Activated T-cell treated with anti-CD3 and anti-CD28 coated beads, Interleukin-2, amount 50 U/mL, for 72 hours (primary cell): ENCODE data around the gene CD79A. TPM values are rescaled to one million over a fixed set of nuclear protein-coding genes. Genes with fewer than 3 reads are reported as not detected.
"Not testable (repeated sequence)": the region's sequence is repeated elsewhere in the genome, so short reads cannot be mapped to it uniquely, and the experiment has no call there.

Experiments used
- ATAC-seq, 2 donors: fragments of 150-1000 bp; cut with Tn5 transposase; replicated peaks in 1 of 2; 2 replicates each; pipeline ENCODE4 v1.10.0; 2021; ENCODE audit warnings: moderate library complexity in 2 of 2, mild to moderate bottlenecking in 1 of 2
- DNase-seq, 2 donors: peaks; one replicate each; pipeline ENCODE4 v3.0.0; 2021 to 2022; ENCODE audit warnings: mixed read lengths in 1 of 2
- H3K27ac Mint-ChIP-seq: one replicate; pipeline ENCODE4 v1.8.0; 2022; ENCODE audit warnings: mild to moderate bottlenecking, moderate library complexity, mixed read lengths
- H3K27me3 Mint-ChIP-seq: one replicate; pipeline ENCODE4 v1.8.0; 2022; ENCODE audit warnings: low read depth, mixed read lengths
- H3K36me3 Mint-ChIP-seq, 2 donors: one replicate each; pipeline ENCODE4 v1.8.0; 2022; ENCODE audit warnings: mixed read lengths in 2 of 2, mild to moderate bottlenecking in 1 of 2; ENCODE audit not compliant: insufficient read depth in 2 of 2
- H3K4me1 Mint-ChIP-seq: one replicate; pipeline ENCODE4 v1.8.0; 2022; ENCODE audit warnings: low read depth, mixed read lengths
- H3K4me3 Mint-ChIP-seq, 2 donors: one replicate each; pipeline ENCODE4 v1.8.0; 2022; ENCODE audit warnings: mild to moderate bottlenecking in 2 of 2, mixed read lengths in 2 of 2, moderate library complexity in 2 of 2
- H3K9me3 Mint-ChIP-seq, 2 donors: one replicate each; pipeline ENCODE4 v1.8.0; 2022; ENCODE audit warnings: mixed read lengths in 2 of 2
- total RNA-seq, 2 donors: library from RNA; stranded (reverse); gene quantifications; one replicate each; pipeline ENCODE4 v1.2.3, GENCODE V29; 2022

The CD79A gene
- total RNA-seq, 2 donors from 2014 or later, result 12.3 to 27.5 TPM

GRCh38 chr19:41869374-41869955 lies 7.6 kb upstream of the CD79A start:
- peaks cover 6 to 37% of the 10 kb centered on the region in 2 donors for H3K36me3 Mint-ChIP-seq
- ATAC-seq (no peak), DNase-seq (no peak)
- H3K27me3 Mint-ChIP-seq, result no peaks in the 10 kb centered on the region
- H3K9me3 Mint-ChIP-seq, result no peaks in the 10 kb centered on the region
- peak overlapping the region; percentile 25 for H3K27ac Mint-ChIP-seq
- peak overlapping the region; percentile 4 to 25 for H3K4me3 Mint-ChIP-seq
- peaks cover 84% of the 10 kb centered on the region for H3K4me1 Mint-ChIP-seq

GRCh38 chr19:41870401-41870873 lies 6.6 kb upstream of the CD79A start:
- no peaks in the 10 kb centered on the region for H3K27me3 Mint-ChIP-seq
- peak; percentile 22 to 37 for ATAC-seq

GRCh38 chr19:41871573-41872383 lies 5.3 kb upstream of the CD79A start:
- peaks cover 6 to 20% of the 10 kb centered on the region in 2 donors for H3K36me3 Mint-ChIP-seq
- DNase-seq, result peak; percentile 80 to 85

More at GRCh38 chr19:41870401-41870873, 6.6 kb upstream of the CD79A start:
- peaks cover 6 to 33% of the 10 kb centered on the region in 2 donors for H3K36me3 Mint-ChIP-seq
- peak; percentile 41 to 51 for DNase-seq
- H3K9me3 Mint-ChIP-seq, result no peaks in the 10 kb centered on the region
- H3K4me3 Mint-ChIP-seq, result peak overlapping the region; percentile 46 to 66
- peaks cover 83% of the 10 kb centered on the region for H3K4me1 Mint-ChIP-seq
- peak overlapping the region; percentile 3 for H3K27ac Mint-ChIP-seq

GRCh38 chr19:41872384-41872774 lies 4.7 kb upstream of the CD79A start:
- Mint-ChIP-seq H3K4me3 (peak overlapping the region in 1 of 2 donors; percentile 20), H3K36me3 (peaks cover 6 to 19% of the 10 kb centered on the region in 2 donors)

More at GRCh38 chr19:41871573-41872383, 5.3 kb upstream of the CD79A start:
- Mint-ChIP-seq H3K27me3 (no peaks in the 10 kb centered on the region), H3K9me3 (no peaks in the 10 kb centered on the region), H3K4me1 (peaks cover 83% of the 10 kb centered on the region), H3K4me3 (peak overlapping the region; percentile 72 to 85), H3K27ac (peak overlapping the region; percentile 99)
- peak; percentile 67 to 76 for ATAC-seq

GRCh38 chr19:41872775-41873647 lies 4.1 kb upstream of the CD79A start:
- Mint-ChIP-seq H3K36me3 (peaks cover 6 to 19% of the 10 kb centered on the region in 2 donors), H3K27me3 (no peaks in the 10 kb centered on the region), H3K4me3 (peak overlapping the region in 1 of 2 donors; percentile 20), H3K9me3 (no peaks in the 10 kb centered on the region), H3K4me1 (peaks cover 87% of the 10 kb centered on the region), H3K27ac (peak overlapping the region; percentile 75)
- ATAC-seq (no peak), DNase-seq (peak; percentile 68 to 73)

More at GRCh38 chr19:41872384-41872774, 4.7 kb upstream of the CD79A start:
- no peak for ATAC-seq
- peaks cover 87% of the 10 kb centered on the region for H3K4me1 Mint-ChIP-seq
- H3K27me3 Mint-ChIP-seq, result no peaks in the 10 kb centered on the region
- no peak for DNase-seq
- peak overlapping the region; percentile 75 for H3K27ac Mint-ChIP-seq
- H3K9me3 Mint-ChIP-seq, result no peaks in the 10 kb centered on the region

GRCh38 chr19:41875973-41876372 lies 1.1 kb upstream of the CD79A start:
- not testable (repeated sequence) for H3K27me3 Mint-ChIP-seq, H3K9me3 Mint-ChIP-seq, ATAC-seq, H3K36me3 Mint-ChIP-seq
- Mint-ChIP-seq H3K4me3 (peak overlapping the region; percentile 49 to 60), H3K27ac (peak overlapping the region; percentile 18), H3K4me1 (peaks cover 63% of the 10 kb centered on the region)
- peak in 1 of 2 donors; percentile 0 for DNase-seq

- no peaks in the 10 kb centered on the region for H3K27me3 Mint-ChIP-seq
- H3K36me3 Mint-ChIP-seq, result peaks cover 5 to 6% of the 10 kb centered on the region in 2 donors
- peaks cover 53% of the 10 kb centered on the region for H3K4me1 Mint-ChIP-seq
- ATAC-seq (peak; percentile 5 to 10), DNase-seq (peak in 1 of 2 donors; percentile 22)
- peak overlapping the region; percentile 90 for H3K27ac Mint-ChIP-seq
- peak overlapping the region; percentile 54 to 78 for H3K4me3 Mint-ChIP-seq
- no peaks in the 10 kb centered on the region for H3K9me3 Mint-ChIP-seq
These were observed 1.1 kb downstream of the CD79A start for GRCh38 chr19:41877916-41878905.

GRCh38 chr19:41879080-41879479 lies 2.0 kb downstream of the CD79A start:
- H3K4me1 Mint-ChIP-seq, result peaks cover 50% of the 10 kb centered on the region
- no peak overlapping the region for H3K27ac Mint-ChIP-seq
- no peak for ATAC-seq
- H3K9me3 Mint-ChIP-seq, result no peaks in the 10 kb centered on the region
- no peaks in the 10 kb centered on the region for H3K27me3 Mint-ChIP-seq
- DNase-seq, result no peak
- no peak overlapping the region for H3K4me3 Mint-ChIP-seq
- peaks cover 6 to 12% of the 10 kb centered on the region in 2 donors for H3K36me3 Mint-ChIP-seq

GRCh38 chr19:41879670-41880328 lies 2.7 kb downstream of the CD79A start:
- Mint-ChIP-seq H3K36me3 (peaks cover 6 to 12% of the 10 kb centered on the region in 2 donors), H3K9me3 (no peaks in the 10 kb centered on the region), H3K4me1 (peaks cover 52% of the 10 kb centered on the region), H3K4me3 (no peak overlapping the region), H3K27me3 (no peaks in the 10 kb centered on the region), H3K27ac (no peak overlapping the region)
- DNase-seq, result no peak
- no peak for ATAC-seq

- Mint-ChIP-seq H3K4me3 (no peak overlapping the region), H3K9me3 (no peaks in the 10 kb centered on the region), H3K27me3 (no peaks in the 10 kb centered on the region), H3K27ac (no peak overlapping the region), H3K36me3 (peaks cover 6 to 14% of the 10 kb centered on the region in 2 donors), H3K4me1 (peaks cover 53% of the 10 kb centered on the region)
- ATAC-seq, result no peak
- DNase-seq, result no peak
These were observed 3.2 kb downstream of the CD79A start for GRCh38 chr19:41880329-41880708.
